Ovary (tissue), 3 donors: Measurements from ENCODE around the gene MED19.

Experiments
- EP300 ChIP-seq: sonication (generic); formaldehyde crosslinking; IDR thresholded peaks from one replicate; pipeline ENCODE4 v1.6.1; 2017; ENCODE audit warnings: antibody characterized with exemption
- POLR2A ChIP-seq: fragments of 450-650 bp; IDR thresholded peaks from one replicate; pipeline ENCODE4 v1.6.1; 2017; ENCODE audit warnings: antibody characterized with exemption, mild to moderate bottlenecking, moderate library complexity
- TF ChIP-seq, protein P1 (sequence below), 3 donors: fragments of 450-650 bp in 2 of 3; fragments of 200-600 bp in 1 of 3; IDR thresholded peaks; one replicate each; pipeline versions ENCODE4 v1.5.1 to v1.8.0; 2016 to 2022; ENCODE audit warnings: antibody characterized with exemption in 3 of 3, mild to moderate bottlenecking in 1 of 3
- donor health status: DM: no; HTN: no; CAD: no.

DNA sequence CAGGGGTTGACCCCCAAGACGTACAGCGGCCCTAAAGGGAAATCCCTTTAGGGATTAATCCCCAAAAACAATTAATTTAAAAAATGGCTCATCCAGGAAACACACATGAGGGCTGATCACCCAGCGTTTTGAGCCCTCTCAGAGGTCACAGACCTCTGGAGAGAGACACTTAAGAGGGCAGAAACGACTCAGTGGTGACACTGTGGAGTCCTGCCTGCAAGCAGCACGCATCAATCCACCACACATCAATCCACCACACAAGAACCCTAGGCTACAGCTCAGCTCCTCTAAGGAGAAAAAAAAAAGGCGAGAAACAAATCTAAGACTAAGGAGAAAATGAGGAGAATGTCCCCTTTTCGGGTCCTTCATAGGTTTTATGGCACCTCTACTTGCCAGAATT lies 16.8 kb upstream of the MED19 start:
- no peak for TF ChIP-seq POLR2A
- TF ChIP-seq, protein P1, sequence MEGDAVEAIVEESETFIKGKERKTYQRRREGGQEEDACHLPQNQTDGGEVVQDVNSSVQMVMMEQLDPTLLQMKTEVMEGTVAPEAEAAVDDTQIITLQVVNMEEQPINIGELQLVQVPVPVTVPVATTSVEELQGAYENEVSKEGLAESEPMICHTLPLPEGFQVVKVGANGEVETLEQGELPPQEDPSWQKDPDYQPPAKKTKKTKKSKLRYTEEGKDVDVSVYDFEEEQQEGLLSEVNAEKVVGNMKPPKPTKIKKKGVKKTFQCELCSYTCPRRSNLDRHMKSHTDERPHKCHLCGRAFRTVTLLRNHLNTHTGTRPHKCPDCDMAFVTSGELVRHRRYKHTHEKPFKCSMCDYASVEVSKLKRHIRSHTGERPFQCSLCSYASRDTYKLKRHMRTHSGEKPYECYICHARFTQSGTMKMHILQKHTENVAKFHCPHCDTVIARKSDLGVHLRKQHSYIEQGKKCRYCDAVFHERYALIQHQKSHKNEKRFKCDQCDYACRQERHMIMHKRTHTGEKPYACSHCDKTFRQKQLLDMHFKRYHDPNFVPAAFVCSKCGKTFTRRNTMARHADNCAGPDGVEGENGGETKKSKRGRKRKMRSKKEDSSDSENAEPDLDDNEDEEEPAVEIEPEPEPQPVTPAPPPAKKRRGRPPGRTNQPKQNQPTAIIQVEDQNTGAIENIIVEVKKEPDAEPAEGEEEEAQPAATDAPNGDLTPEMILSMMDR (IDR thresholded peaks at IDR 0.05) = no peak
- no peak for TF ChIP-seq EP300
